Naive B cell (primary cell): ENCODE measurements around the gene TOM1L2. TPM values are rescaled to one million over a fixed set of nuclear protein-coding genes. Genes with fewer than 3 reads are reported as not detected.
"Not testable (repeated sequence)": the region's sequence is repeated elsewhere in the genome, so short reads cannot be mapped to it uniquely, and the experiment has no call there.

Experiments used
- ATAC-seq, 2 donors: fragments of 150-1000 bp; cut with Tn5 transposase; 2 replicates each; pipeline ENCODE4 v1.10.0; 2021; ENCODE audit warnings: low read depth in 2 of 2, mild to moderate bottlenecking in 2 of 2, moderate library complexity in 2 of 2
- DNase-seq: peaks from one replicate; pipeline ENCODE4 v3.0.0; 2022
- H3K27ac Mint-ChIP-seq, 6 donors: one replicate each; pipeline ENCODE4 v1.8.0; 2020 to 2022; ENCODE audit warnings: mild to moderate bottlenecking in 6 of 6, mixed read lengths in 6 of 6, moderate library complexity in 5 of 6, inconsistent platforms in 2 of 6
- H3K27me3 Mint-ChIP-seq, 3 donors: one replicate each; pipeline ENCODE4 v1.8.0; 2021 to 2022; ENCODE audit warnings: mixed read lengths in 3 of 3, mild to moderate bottlenecking in 1 of 3
- H3K36me3 Mint-ChIP-seq, 2 donors: one replicate each; pipeline ENCODE4 v1.8.0; 2020 to 2022; ENCODE audit warnings: mixed read lengths in 2 of 2, inconsistent platforms in 1 of 2, mild to moderate bottlenecking in 1 of 2
- H3K4me1 Mint-ChIP-seq, 3 donors: one replicate each; pipeline ENCODE4 v1.8.0; 2020 to 2022; ENCODE audit warnings: mixed read lengths in 3 of 3, inconsistent platforms in 1 of 3, mild to moderate bottlenecking in 1 of 3, moderate library complexity in 1 of 3
- H3K4me3 Mint-ChIP-seq, 8 donors: one replicate each; pipeline ENCODE4 v1.8.0; 2020 to 2022; ENCODE audit warnings: mild to moderate bottlenecking in 8 of 8, mixed read lengths in 8 of 8, moderate library complexity in 8 of 8, inconsistent platforms in 2 of 8
- H3K9me3 Mint-ChIP-seq, 7 donors: one replicate each; pipeline ENCODE4 v1.8.0; 2020 to 2022; ENCODE audit warnings: mixed read lengths in 7 of 7, mild to moderate bottlenecking in 5 of 7, inconsistent platforms in 2 of 7, moderate library complexity in 1 of 7
- polyA plus RNA-seq, 6 donors: library from polyadenylated mRNA; unstranded; fragments of 300-500 nt; fragmentation: Illumina TruSeq; gene quantifications; one replicate each; pipeline ENCODE4 v1.2.3, GENCODE V29; 2021; ENCODE audit warnings: low read depth in 6 of 6

Gene TOM1L2
- polyA plus RNA-seq, 6 donors from 2014 or later: 2.5 to 7.0 (median 3.0) TPM

GRCh38 chr17:17917394-17917793 lies 54.8 kb downstream of the TOM1L2 start:
- peaks cover 0 to 8% of the 10 kb centered on the region in 2 donors for H3K36me3 Mint-ChIP-seq
- DNase-seq (no peak), ATAC-seq (no peak)
- no peak overlapping the region for H3K4me3 Mint-ChIP-seq
- no peaks in the 10 kb centered on the region for H3K9me3 Mint-ChIP-seq
- H3K27me3 Mint-ChIP-seq: no peaks in the 10 kb centered on the region
- H3K4me1 Mint-ChIP-seq: peaks cover 4 to 19% (median 5%) of the 10 kb centered on the region in 3 donors
- H3K27ac Mint-ChIP-seq: no peak overlapping the region

GRCh38 chr17:17915183-17915582 lies 57.0 kb downstream of the TOM1L2 start:
- ATAC-seq: no peak
- peaks cover 4 to 5% (median 4%) of the 10 kb centered on the region in 3 donors for H3K4me1 Mint-ChIP-seq
- no peaks in the 10 kb centered on the region for H3K9me3 Mint-ChIP-seq
- no peak overlapping the region for H3K27ac Mint-ChIP-seq
- H3K36me3 Mint-ChIP-seq: no peaks in the 10 kb centered on the region
- H3K4me3 Mint-ChIP-seq: no peak overlapping the region
- H3K27me3 Mint-ChIP-seq: no peaks in the 10 kb centered on the region
- no peak for DNase-seq

GRCh38 chr17:17913695-17914332 lies 58.4 kb downstream of the TOM1L2 start:
- DNase-seq: no peak
- Mint-ChIP-seq H3K4me3 (no peak overlapping the region), H3K27me3 (no peaks in the 10 kb centered on the region), H3K36me3 (no peaks in the 10 kb centered on the region), H3K4me1 (peaks cover 0 to 4% (median 2%) of the 10 kb centered on the region in 3 donors), H3K27ac (no peak overlapping the region), H3K9me3 (no peaks in the 10 kb centered on the region)
- no peak for ATAC-seq

- H3K27me3 Mint-ChIP-seq, H3K9me3 Mint-ChIP-seq, H3K27ac Mint-ChIP-seq, ATAC-seq, DNase-seq, H3K4me3 Mint-ChIP-seq, H3K4me1 Mint-ChIP-seq, H3K36me3 Mint-ChIP-seq: not testable (repeated sequence)
Observed at GRCh38 chr17:17912336-17912735, 59.9 kb downstream of the TOM1L2 start.

GRCh38 chr17:17911001-17911613 lies 61.1 kb downstream of the TOM1L2 start:
- Mint-ChIP-seq H3K4me1 (peaks cover 0 to 8% (median 2%) of the 10 kb centered on the region in 3 donors), H3K36me3 (peaks cover 7 to 11% of the 10 kb centered on the region in 2 donors), H3K4me3 (no peak overlapping the region), H3K27ac (no peak overlapping the region), H3K9me3 (no peaks in the 10 kb centered on the region), H3K27me3 (no peaks in the 10 kb centered on the region)
- DNase-seq: no peak
- ATAC-seq: no peak

GRCh38 chr17:17910060-17910459 lies 62.1 kb downstream of the TOM1L2 start:
- H3K27ac Mint-ChIP-seq: no peak overlapping the region
- H3K27me3 Mint-ChIP-seq: no peaks in the 10 kb centered on the region
- no peaks in the 10 kb centered on the region for H3K9me3 Mint-ChIP-seq
- ATAC-seq (no peak), DNase-seq (no peak)
- H3K4me3 Mint-ChIP-seq: no peak overlapping the region
- peaks cover 16 to 17% of the 10 kb centered on the region in 2 donors for H3K36me3 Mint-ChIP-seq
- peaks cover 0 to 8% (median 2%) of the 10 kb centered on the region in 3 donors for H3K4me1 Mint-ChIP-seq

- ATAC-seq: no peak
- H3K4me1 Mint-ChIP-seq: peaks cover 0 to 4% (median 2%) of the 10 kb centered on the region in 3 donors
- no peak overlapping the region for H3K4me3 Mint-ChIP-seq
- DNase-seq: no peak
- H3K36me3 Mint-ChIP-seq: peaks cover 17 to 19% of the 10 kb centered on the region in 2 donors
- no peaks in the 10 kb centered on the region for H3K9me3 Mint-ChIP-seq
- H3K27me3 Mint-ChIP-seq: no peaks in the 10 kb centered on the region
- H3K27ac Mint-ChIP-seq: no peak overlapping the region
Observed at GRCh38 chr17:17909078-17909477, 63.1 kb downstream of the TOM1L2 start.

GRCh38 chr17:17907469-17907868 lies 64.7 kb downstream of the TOM1L2 start:
- no peaks in the 10 kb centered on the region for H3K9me3 Mint-ChIP-seq
- peaks cover 17 to 19% of the 10 kb centered on the region in 2 donors for H3K36me3 Mint-ChIP-seq
- peaks cover 0 to 4% (median 0%) of the 10 kb centered on the region in 3 donors for H3K4me1 Mint-ChIP-seq
- no peak overlapping the region for H3K27ac Mint-ChIP-seq
- ATAC-seq: no peak
- no peak overlapping the region for H3K4me3 Mint-ChIP-seq
- H3K27me3 Mint-ChIP-seq: no peaks in the 10 kb centered on the region
- DNase-seq: no peak

- ATAC-seq (no peak), DNase-seq (no peak)
- peaks cover 17 to 19% of the 10 kb centered on the region in 2 donors for H3K36me3 Mint-ChIP-seq
- no peaks in the 10 kb centered on the region for H3K9me3 Mint-ChIP-seq
- H3K4me3 Mint-ChIP-seq: no peak overlapping the region
- H3K4me1 Mint-ChIP-seq: peaks cover 0 to 4% (median 0%) of the 10 kb centered on the region in 3 donors
- no peaks in the 10 kb centered on the region for H3K27me3 Mint-ChIP-seq
- no peak overlapping the region for H3K27ac Mint-ChIP-seq
Observed at GRCh38 chr17:17906418-17907215, 65.6 kb downstream of the TOM1L2 start.

GRCh38 chr17:17905036-17905320 lies 67.2 kb downstream of the TOM1L2 start:
- peak overlapping the region in 1 of 6 donors; percentile 2 for H3K27ac Mint-ChIP-seq
- H3K27me3 Mint-ChIP-seq: no peaks in the 10 kb centered on the region
- H3K4me3 Mint-ChIP-seq: no peak overlapping the region
- H3K36me3 Mint-ChIP-seq: peaks cover 17 to 19% of the 10 kb centered on the region in 2 donors
- DNase-seq: no peak
- no peaks in the 10 kb centered on the region for H3K9me3 Mint-ChIP-seq
- peaks cover 0 to 4% (median 0%) of the 10 kb centered on the region in 3 donors for H3K4me1 Mint-ChIP-seq
- no peak for ATAC-seq

GRCh38 chr17:17904166-17905035 lies 67.8 kb downstream of the TOM1L2 start:
- H3K9me3 Mint-ChIP-seq: no peaks in the 10 kb centered on the region
- H3K36me3 Mint-ChIP-seq: peaks cover 17 to 19% of the 10 kb centered on the region in 2 donors
- H3K4me3 Mint-ChIP-seq: no peak overlapping the region
- no peak for DNase-seq
- no peaks in the 10 kb centered on the region for H3K27me3 Mint-ChIP-seq
- no peak overlapping the region for H3K27ac Mint-ChIP-seq
- peaks cover 0 to 4% (median 0%) of the 10 kb centered on the region in 3 donors for H3K4me1 Mint-ChIP-seq
- ATAC-seq: no peak

GRCh38 chr17:17902877-17903276 lies 69.3 kb downstream of the TOM1L2 start:
- Mint-ChIP-seq H3K4me3 (no peak overlapping the region), H3K27me3 (no peaks in the 10 kb centered on the region), H3K36me3 (peaks cover 27 to 28% of the 10 kb centered on the region in 2 donors), H3K27ac (peak overlapping the region in 1 of 6 donors; percentile 38), H3K4me1 (peaks cover 0 to 4% (median 0%) of the 10 kb centered on the region in 3 donors), H3K9me3 (peaks cover 0 to 3% (median 0%) of the 10 kb centered on the region in 7 donors)
- ATAC-seq (no peak), DNase-seq (no peak)

GRCh38 chr17:17902376-17902775 lies 69.8 kb downstream of the TOM1L2 start:
- Mint-ChIP-seq H3K27me3 (no peaks in the 10 kb centered on the region), H3K4me3 (no peak overlapping the region), H3K27ac (no peak overlapping the region), H3K36me3 (peaks cover 27 to 28% of the 10 kb centered on the region in 2 donors), H3K9me3 (peaks cover 0 to 3% (median 0%) of the 10 kb centered on the region in 7 donors), H3K4me1 (peaks cover 0 to 4% (median 0%) of the 10 kb centered on the region in 3 donors)
- ATAC-seq (no peak), DNase-seq (no peak)
